SK-N-SH treated with all-trans-retinoic acid at 6 μM for 48 hours (cell line): Measurements from ENCODE around the gene SLCO1C1.

Source experiments
- ATAC-seq: fragments of 200-7000 bp; cut with Tn5 transposase; 3 replicates; pipeline ENCODE4 v1.9.1; 2020; ENCODE audit warnings: mild to moderate bottlenecking, moderate library complexity
- ARNTL ChIP-seq: fragments of 450-650 bp; formaldehyde crosslinking; IDR thresholded peaks from 2 replicates; pipeline ENCODE4 v1.5.0; 2020; ENCODE audit warnings: low read depth, mild to moderate bottlenecking, moderate library complexity, borderline replicate concordance
- BACH2 ChIP-seq: fragments of 250-450 bp; sonication (Bioruptor Pico); IDR thresholded peaks from 2 replicates; pipeline ENCODE4 v1.9.0; 2021; ENCODE audit warnings: mild to moderate bottlenecking, borderline replicate concordance
- CREB5 ChIP-seq: fragments of 250-450 bp; sonication (Bioruptor Pico); IDR thresholded peaks from 2 replicates; pipeline ENCODE4 v1.5.1; 2020; ENCODE audit warnings: low read depth, mild to moderate bottlenecking, moderate library complexity
- CSRNP3 ChIP-seq: fragments of 250-450 bp; sonication (Bioruptor Pico); IDR thresholded peaks from 2 replicates; pipeline ENCODE4 v1.5.1; 2021; ENCODE audit warnings: mild to moderate bottlenecking, moderate library complexity
- ESRRG ChIP-seq: fragments of 250-450 bp; sonication (Bioruptor Pico); IDR thresholded peaks from 2 replicates; pipeline ENCODE4 v1.6.1; 2021; ENCODE audit warnings: mild to moderate bottlenecking
- GLIS3 ChIP-seq: fragments of 250-450 bp; sonication (Bioruptor Pico); IDR thresholded peaks from 2 replicates; pipeline ENCODE4 v1.5.0; 2020; ENCODE audit warnings: mild to moderate bottlenecking, moderate library complexity
- OSR1 ChIP-seq: fragments of 250-450 bp; sonication (Bioruptor Pico); IDR thresholded peaks from 2 replicates; pipeline ENCODE4 v1.8.0; 2022; ENCODE audit warnings: moderate library complexity, mild to moderate bottlenecking, inconsistent platforms
- PATZ1 ChIP-seq: fragments of 250-450 bp; sonication (Bioruptor Pico); IDR thresholded peaks from 2 replicates; pipeline ENCODE4 v1.8.0; 2020; ENCODE audit warnings: mild to moderate bottlenecking, moderate library complexity, borderline replicate concordance
- POU6F1 ChIP-seq: fragments of 250-450 bp; sonication (Bioruptor Pico); IDR thresholded peaks from 2 replicates; pipeline ENCODE4 v1.8.0; 2021; ENCODE audit warnings: low read depth, mild to moderate bottlenecking, moderate library complexity, borderline replicate concordance
- PPARA ChIP-seq: fragments of 250-450 bp; sonication (Bioruptor Pico); IDR thresholded peaks from 2 replicates; pipeline ENCODE4 v1.5.0; 2020; ENCODE audit warnings: mild to moderate bottlenecking, borderline replicate concordance
- RARB ChIP-seq: fragments of 250-450 bp; sonication (Bioruptor Pico); IDR thresholded peaks from 2 replicates; pipeline ENCODE4 v1.8.0; 2021; ENCODE audit warnings: mild to moderate bottlenecking, moderate library complexity
- SNAI2 ChIP-seq: fragments of 250-450 bp; sonication (Bioruptor Pico); IDR thresholded peaks from 2 replicates; pipeline ENCODE4 v1.5.0; 2020; ENCODE audit warnings: mild to moderate bottlenecking, moderate library complexity
- TCF4 ChIP-seq: fragments of 250-450 bp; sonication (Bioruptor Pico); IDR thresholded peaks from 2 replicates; pipeline ENCODE4 v1.8.0; 2021; ENCODE audit warnings: mild to moderate bottlenecking, moderate library complexity, borderline replicate concordance
- TOX ChIP-seq: fragments of 250-450 bp; sonication (Bioruptor Pico); IDR thresholded peaks from 2 replicates; pipeline ENCODE4 v1.8.0; 2021; ENCODE audit warnings: mild to moderate bottlenecking, moderate library complexity, borderline replicate concordance
- TSHZ2 ChIP-seq: fragments of 250-450 bp; sonication (Bioruptor Pico); IDR thresholded peaks from 2 replicates; pipeline ENCODE4 v1.5.0; 2020; ENCODE audit warnings: mild to moderate bottlenecking, moderate library complexity
- ZC3H10 ChIP-seq: fragments of 250-450 bp; sonication (Bioruptor Pico); IDR thresholded peaks from 2 replicates; pipeline ENCODE4 v1.5.1; 2021; ENCODE audit warnings: mild to moderate bottlenecking, moderate library complexity
- ZFP3 ChIP-seq: fragments of 250-450 bp; sonication (Bioruptor Pico); IDR thresholded peaks from 2 replicates; pipeline ENCODE4 v1.5.0; 2020; ENCODE audit warnings: mild to moderate bottlenecking, moderate library complexity
- ZFP30 ChIP-seq: fragments of 450-650 bp; formaldehyde crosslinking; IDR thresholded peaks from 2 replicates; pipeline ENCODE4 v1.5.0; 2022; ENCODE audit warnings: mild to moderate bottlenecking, moderate library complexity
- ZNF565 ChIP-seq: fragments of 450-650 bp; formaldehyde crosslinking; conservative IDR thresholded peaks from 2 replicates; pipeline ENCODE4 v1.5.0; 2020; ENCODE audit warnings: low read depth, mild to moderate bottlenecking, moderate library complexity
- ZNF70 ChIP-seq: fragments of 450-650 bp; formaldehyde crosslinking; IDR thresholded peaks from 2 replicates; pipeline ENCODE4 v1.5.0; 2020; ENCODE audit warnings: mild to moderate bottlenecking, moderate library complexity
- ZNF8 ChIP-seq: fragments of 450-650 bp; formaldehyde crosslinking; IDR thresholded peaks from 2 replicates; pipeline ENCODE4 v1.5.0; 2020; ENCODE audit warnings: mild to moderate bottlenecking, moderate library complexity

SLCO1C1 gene

GRCh38 chr12:20695232-20695631 lies at the start of gene SLCO1C1:
Gene SLCO1C1 (plus strand): TSS chr12:20695332. CDS start chr12:20699577, 4,245 bp downstream.
- no peak for TF ChIP-seq POU6F1
- ATAC-seq, result no peak

GRCh38 chr12:20646239-20646827 lies 48.8 kb upstream of the SLCO1C1 start:
- TF ChIP-seq CSRNP3 (CRISPR knock-in tag), result no peak
- TF ChIP-seq POU6F1, result no peak
- TF ChIP-seq PATZ1 (CRISPR knock-in tag), result no peak

GRCh38 chr12:20653871-20654270 lies 41.3 kb upstream of the SLCO1C1 start:
- TF ChIP-seq RARB (no peak), ZC3H10 (no peak), ZNF565 (CRISPR knock-in tag) (no peak), ZFP3 (CRISPR knock-in tag) (no peak), ZNF8 (CRISPR knock-in tag) (no peak), TOX (CRISPR knock-in tag) (no peak), TSHZ2 (CRISPR knock-in tag) (no peak), BACH2 (CRISPR knock-in tag) (no peak), GLIS3 (CRISPR knock-in tag) (no peak), SNAI2 (CRISPR knock-in tag) (no peak), ZFP30 (no peak), PPARA (no peak), ESRRG (CRISPR knock-in tag) (no peak), TCF4 (CRISPR knock-in tag) (no peak), CREB5 (no peak), ARNTL (CRISPR knock-in tag) (no peak), OSR1 (CRISPR knock-in tag) (no peak), ZNF70 (CRISPR knock-in tag) (no peak), POU6F1 (no peak)
- no peak for ATAC-seq

More at GRCh38 chr12:20646239-20646827, 48.8 kb upstream of the SLCO1C1 start:
- ATAC-seq, result peak; percentile 87
